ENCODE results near the gene VPS37D.

VPS37D gene

GRCh38 chr7:73681031-73681430 is 13.4 kb downstream of the VPS37D start:
- no peak for DNase-seq

GRCh38 chr7:73682745-73683055 is 15.1 kb downstream of the VPS37D start:
- no peak for DNase-seq

- DNase-seq, result peak; percentile 97
Measured at GRCh38 chr7:73683056-73683787, 15.6 kb downstream of the VPS37D start, which contains the start of the genes BUD23 and DNAJC30. Gene BUD23, plus strand, starts transcription at chr7:73683597. Its CDS starts 29 bp downstream, at chr7:73683626. Gene DNAJC30, minus strand, starts transcription at chr7:73683453. Its CDS starts 30 bp downstream, at chr7:73683423.

- DNase-seq, result no peak
Measured at GRCh38 chr7:73683788-73684693, 16.4 kb downstream of the VPS37D start.

GRCh38 chr7:73685311-73685710 is 17.7 kb downstream of the VPS37D start:
- DNase-seq, result no peak

- no peak for DNase-seq
Measured at GRCh38 chr7:73688288-73688687, 20.7 kb downstream of the VPS37D start.

- DNase-seq, result no peak
Measured at GRCh38 chr7:73690646-73691045, 23.0 kb downstream of the VPS37D start.

- DNase-seq, result no peak
Measured at GRCh38 chr7:73696372-73696771, 28.7 kb downstream of the VPS37D start.

GRCh38 chr7:73698410-73698809 is 30.8 kb downstream of the VPS37D start:
- DNase-seq, result no peak

- no peak for DNase-seq
Measured at GRCh38 chr7:73699370-73700068, 31.9 kb downstream of the VPS37D start.

GRCh38 chr7:73700069-73700423 is 32.4 kb downstream of the VPS37D start:
- no peak for DNase-seq

- no peak for DNase-seq
Measured at GRCh38 chr7:73700581-73701134, 33.0 kb downstream of the VPS37D start.

GRCh38 chr7:73701357-73701995 is 33.8 kb downstream of the VPS37D start:
- DNase-seq, result no peak

GRCh38 chr7:73702226-73702625 is 34.6 kb downstream of the VPS37D start:
- no peak for DNase-seq

GRCh38 chr7:73702665-73703064 is 35.0 kb downstream of the VPS37D start:
- DNase-seq, result no peak

- no peak for DNase-seq
Measured at GRCh38 chr7:73703225-73703624, 35.6 kb downstream of the VPS37D start.

GRCh38 chr7:73703757-73704639 is 36.4 kb downstream of the VPS37D start:
- no peak for DNase-seq

- DNase-seq, result no peak
Measured at GRCh38 chr7:73704640-73705550, 37.3 kb downstream of the VPS37D start.

GRCh38 chr7:73705551-73705920 is 37.9 kb downstream of the VPS37D start:
- no peak for DNase-seq

Measured in DMS79 (cell line).